CMK (cell line): Measurements from ENCODE around the gene UBXN7.
"Not testable (repeated sequence)": the region's sequence is repeated elsewhere in the genome, so short reads cannot be mapped to it uniquely, and the experiment has no call there.

ENCODE experiments used
- DNase-seq: peaks from one replicate; pipeline ENCODE4 v3.0.0-alpha.2; 2010; ENCODE audit warnings: low read depth

UBXN7 gene

DNA sequence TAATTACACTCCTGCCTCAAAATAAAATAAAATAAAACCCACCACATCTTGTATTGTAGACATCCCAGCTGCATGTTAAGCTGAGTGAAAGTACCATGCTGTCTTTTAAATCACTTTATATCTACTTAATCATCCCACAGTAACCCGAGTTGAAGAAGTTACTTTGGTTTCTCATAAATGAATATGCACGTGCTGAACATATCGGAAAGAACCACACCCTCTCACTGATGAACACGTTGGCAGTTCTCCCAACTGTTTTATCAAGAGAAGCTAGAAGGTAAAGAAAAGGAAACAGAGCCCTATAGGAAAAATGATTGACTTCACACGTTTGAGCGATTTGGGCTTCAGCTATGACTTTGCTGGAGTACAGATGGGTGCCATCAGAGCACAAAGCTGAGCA lies 78.1 kb downstream of the UBXN7 start:
- DNase-seq: no peak

DNA sequence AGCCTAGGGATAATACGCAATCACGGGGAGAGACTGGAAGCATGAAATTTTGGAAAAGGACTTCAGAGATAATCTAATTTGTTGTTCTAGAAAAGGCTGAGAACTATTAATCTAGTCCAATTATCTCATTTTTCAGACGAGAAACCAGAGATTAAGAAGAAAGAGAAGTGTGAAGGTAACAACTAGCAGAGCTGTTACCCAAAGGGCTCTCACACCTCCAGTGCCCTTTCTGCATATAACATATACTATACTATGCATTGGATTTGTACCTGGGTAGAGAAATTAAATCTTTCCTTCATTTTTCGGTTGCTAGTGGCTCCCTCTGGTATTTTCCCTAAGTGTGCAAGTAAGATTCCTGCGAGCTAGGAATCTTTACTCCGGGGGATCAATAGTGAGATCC lies 80.7 kb downstream of the UBXN7 start:
- no peak for DNase-seq

DNA sequence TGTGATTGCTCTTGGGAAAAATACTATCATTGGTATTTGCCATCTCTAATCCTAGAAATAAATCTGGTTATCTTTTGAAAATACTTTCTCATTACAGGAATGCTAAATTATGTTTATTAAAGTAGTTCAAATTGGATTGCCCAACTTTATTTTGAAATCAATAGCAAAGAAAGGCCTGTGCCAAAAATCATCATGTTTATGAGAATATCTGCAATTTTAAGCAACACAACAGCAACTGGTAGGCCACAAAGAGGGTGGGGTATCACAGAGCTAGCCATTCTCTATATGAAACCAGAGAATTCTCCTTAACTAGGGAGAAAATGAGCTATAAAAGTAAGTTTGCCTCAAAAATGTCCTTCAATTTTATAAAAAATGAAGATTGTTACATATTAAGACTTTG lies 82.2 kb downstream of the UBXN7 start:
- DNase-seq: no peak

DNA sequence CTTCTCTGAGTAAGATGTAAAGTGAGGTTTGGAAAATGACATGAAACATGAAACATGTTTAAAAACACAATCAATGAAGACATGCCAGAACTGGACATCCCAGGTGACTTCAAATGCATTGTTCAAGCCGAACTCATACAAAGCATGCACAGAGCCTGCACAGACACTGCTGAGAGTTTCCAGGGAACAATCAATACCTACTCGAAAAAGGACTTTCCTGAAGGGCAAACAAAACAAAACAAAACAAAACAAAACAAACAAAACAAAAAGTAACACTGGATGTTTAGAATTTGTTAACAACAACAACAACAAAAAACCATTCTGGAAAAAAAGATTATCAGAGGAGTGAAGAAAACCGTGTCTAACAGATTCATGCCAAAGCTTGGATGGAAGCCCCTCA lies 83.5 kb downstream of the UBXN7 start:
- DNase-seq: no peak

DNA sequence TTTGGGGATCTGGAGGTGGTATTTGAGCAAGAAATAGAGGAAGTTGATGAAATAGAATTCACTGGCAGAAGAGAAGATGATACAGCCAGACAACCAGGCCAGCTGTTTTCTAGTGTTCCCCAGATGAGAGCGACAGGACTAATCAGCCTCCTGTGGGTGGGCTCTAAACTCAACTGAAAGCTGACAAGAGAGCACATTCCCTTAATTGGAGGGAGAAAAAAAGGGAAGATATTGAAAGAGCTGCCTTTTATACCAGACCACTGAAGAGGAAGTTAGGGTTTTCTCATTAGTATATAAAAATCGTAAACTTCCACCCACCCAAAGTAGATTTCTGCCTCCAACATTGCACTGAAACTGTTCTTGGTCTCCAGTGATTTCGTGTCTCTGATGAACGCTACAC lies 87.6 kb downstream of the UBXN7 start:
- DNase-seq: no peak

DNA sequence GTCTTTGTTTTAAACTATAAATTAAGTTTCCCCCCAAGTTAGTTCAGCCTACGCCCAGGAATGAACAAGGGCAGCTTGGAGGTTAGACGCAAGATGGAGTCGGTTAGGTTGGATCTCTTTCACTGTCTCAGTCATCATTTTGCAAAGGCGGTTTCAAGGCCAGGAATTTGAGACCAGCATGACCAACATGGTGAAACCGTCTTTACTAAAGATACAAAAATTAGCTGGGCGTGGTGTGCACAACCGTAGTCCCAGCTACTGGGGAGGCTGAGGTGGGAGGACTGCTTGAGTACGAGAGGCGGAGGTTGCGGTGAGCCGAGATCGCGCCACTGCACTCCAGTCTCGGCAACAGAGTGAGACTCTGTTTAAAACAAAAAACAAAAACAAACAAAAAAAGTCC lies 88.3 kb downstream of the UBXN7 start:
- DNase-seq: not testable (repeated sequence)

DNA sequence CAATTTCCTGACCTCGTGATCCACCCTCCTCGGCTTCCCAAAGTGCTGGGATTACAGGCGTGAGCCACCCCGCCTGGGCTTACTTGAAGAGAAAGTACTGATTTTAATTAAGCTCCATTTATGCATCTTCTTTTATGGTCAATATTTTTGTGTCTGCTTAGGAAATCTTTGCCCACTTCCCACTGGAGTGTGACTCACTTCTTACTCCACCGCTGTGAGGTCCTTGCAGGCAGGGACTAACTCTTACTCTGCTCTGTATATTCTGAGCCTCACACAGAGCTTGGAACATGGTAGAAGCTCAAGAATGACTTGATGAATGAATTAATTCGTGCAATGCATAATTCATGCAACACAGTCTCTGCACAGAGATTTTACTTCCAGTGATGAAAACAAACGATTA lies 91.1 kb downstream of the UBXN7 start:
- DNase-seq: no peak

DNA sequence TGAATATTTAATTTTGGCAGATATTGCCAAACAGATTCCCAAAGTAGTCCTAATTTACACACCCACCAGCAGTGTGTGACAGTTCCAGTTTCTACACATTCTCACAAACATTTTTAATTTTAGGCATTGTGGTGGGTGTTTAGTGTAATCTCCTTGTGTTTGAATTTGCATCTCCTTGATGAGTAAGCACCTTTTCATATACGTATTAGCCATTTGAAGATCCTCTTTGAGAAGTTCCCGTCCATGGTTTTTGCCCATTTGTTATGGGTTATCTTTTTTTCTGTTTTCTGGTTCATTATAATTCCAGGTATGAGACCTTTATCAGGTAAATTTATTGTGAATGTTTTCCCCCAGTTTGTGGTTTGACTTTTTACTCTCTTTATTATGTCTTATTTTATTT lies 91.8 kb downstream of the UBXN7 start:
- DNase-seq: no peak

DNA sequence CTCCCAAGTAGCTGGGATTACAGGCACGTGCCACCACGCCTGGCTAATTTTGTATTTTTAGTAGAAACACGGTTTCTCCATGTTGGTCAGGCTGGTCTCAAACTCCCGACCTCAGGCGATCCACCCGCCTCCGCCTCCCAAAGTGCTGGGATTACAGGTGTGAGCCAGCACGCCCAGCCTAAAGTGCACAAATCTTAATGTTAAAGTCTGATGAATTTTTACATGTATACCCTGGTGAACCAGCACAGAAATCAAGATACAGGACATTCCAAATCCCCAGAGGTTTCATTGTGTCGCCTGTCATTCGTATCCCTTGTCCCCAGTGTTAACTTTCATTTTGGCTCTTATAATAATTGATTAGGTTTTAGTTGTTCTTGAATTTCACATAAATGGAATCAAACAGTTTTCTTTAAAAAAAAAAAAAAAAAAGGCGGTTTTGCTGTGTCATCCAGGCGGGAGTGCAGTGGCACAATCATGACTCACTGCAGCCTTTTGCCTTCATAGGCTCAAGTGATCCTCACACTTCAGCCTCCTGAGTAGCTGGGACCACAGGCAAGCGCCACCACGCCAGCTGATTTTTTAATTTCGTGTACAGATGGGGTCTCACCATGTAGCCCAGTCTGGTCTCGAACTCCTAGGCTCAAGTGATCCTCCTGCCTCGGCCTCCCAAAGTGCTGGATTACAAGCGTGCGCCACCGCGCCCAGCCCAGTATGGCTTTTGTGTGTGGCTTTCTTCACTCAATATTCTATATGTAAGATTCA lies 92.6 kb downstream of the UBXN7 start:
- no peak for DNase-seq

DNA sequence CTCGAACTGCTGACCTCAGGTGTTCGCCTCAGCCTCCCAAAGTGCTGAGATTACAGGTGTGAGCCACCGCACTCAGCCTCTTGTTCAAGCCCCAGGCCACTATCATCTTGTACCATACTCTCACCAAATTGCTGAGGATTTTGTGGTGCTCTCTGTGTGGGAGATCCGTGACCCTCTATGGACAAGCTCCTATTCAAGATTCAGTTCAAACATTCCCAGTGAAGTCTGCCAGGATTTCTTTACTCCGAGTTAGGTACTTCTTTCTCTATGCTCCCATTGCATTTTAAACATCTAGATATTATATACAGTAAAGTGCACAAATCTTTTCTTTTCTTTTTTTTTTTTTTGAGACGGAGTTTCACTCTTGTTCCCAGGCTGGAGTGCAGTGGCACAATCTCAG lies 93.2 kb downstream of the UBXN7 start:
- no peak for DNase-seq

DNA sequence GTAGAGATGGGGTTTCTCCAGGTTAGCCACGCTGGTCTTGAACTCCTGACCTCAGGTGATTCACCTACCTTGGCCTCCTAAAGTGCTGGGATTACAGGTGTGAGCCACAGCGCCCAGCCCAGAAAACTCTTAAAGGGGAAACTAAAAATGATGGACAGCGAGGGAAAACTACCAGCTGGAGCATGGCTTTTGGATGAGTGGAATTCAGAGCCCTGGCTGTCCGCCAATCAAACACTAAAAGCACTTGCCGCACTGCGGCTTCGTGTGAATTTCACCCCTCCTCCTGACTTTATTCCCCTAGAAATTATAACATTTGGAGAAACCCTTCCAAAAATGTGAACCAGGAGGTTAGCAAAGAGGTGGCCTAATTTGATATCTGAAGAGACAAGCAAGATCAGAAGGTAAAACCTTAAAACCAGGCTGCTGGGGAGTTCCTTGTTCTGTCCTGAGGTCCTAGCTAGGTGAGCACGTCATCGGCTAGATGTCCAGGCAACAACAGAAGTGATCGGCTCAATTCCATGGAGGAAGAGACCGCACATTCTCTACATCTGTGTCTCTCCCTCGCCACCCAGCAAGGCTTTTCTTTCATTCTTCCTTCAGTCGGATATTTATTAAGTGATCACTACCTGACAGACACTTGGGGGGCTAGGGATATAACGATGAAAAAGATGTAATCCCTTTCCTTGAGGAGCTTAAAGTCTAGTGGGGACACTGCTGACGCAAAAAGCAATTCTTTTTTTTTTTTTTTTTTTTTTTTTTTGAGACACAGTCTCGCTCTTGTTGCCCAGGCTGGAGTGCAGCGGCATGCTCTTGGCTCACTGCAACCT lies 95.7 kb downstream of the UBXN7 start:
- no peak for DNase-seq

DNA sequence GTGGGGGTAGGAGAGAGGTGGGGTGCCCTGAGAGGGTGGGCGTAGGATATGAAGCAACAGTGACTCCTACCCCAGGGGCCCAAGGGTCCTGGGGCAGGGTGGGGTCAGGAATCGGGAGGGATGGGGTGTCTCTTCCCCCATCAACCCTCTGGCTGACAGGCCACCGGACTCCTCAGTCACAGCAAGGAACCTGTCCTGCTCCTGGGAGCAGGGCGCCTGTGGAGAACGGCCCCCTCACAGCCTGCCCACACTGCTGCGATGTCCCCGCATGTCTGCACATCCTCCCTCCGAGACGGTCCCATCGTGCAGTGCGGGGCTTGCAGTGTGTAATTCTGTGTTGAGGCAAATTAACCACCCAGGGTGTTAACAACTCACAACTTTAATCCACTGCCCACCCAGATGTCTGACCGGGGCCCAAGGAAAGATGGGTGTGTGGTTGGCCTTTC lies 96.7 kb downstream of the UBXN7 start:
- DNase-seq: no peak

DNA sequence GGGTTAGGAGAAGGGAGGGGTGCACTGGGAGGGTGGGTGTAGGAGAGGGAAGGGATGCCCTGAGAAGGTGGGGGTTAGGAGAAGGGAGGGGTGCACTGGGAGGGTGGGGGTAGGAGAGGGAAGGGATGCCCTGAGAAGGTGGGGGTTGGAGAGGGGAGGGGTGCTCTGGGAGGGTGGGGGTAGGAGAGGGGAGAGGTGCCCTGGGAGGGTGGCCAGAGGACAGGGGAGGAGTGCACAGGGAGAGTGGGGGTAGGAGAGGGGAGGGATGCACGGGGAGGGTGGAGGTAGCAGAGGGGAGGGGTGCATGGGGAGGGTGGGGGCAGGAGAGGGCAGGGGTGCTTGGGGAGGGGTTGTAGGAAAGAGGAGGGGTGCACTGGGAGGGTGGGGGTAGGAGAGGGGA lies 97.2 kb downstream of the UBXN7 start:
- no peak for DNase-seq

DNA sequence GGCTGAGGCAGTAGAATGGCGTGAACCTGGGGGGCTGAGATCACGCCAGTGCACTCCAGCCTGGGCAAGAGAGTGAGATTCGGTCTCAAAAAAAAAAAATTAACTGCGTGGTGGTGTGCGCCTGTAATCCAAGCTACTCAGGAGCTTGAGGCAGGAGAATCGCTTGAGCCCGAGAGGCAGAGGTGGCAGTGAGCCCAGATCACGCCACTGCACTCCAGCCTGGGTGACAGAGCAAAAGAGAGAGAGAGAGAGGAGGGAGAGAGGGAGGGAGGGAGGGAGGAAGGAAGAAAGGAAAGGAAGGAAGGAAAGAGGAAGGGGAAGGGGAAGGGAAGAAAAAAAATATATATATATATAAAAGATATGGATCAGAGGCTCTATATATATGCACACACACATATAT lies 100.1 kb downstream of the UBXN7 start:
- DNase-seq: no peak

DNA sequence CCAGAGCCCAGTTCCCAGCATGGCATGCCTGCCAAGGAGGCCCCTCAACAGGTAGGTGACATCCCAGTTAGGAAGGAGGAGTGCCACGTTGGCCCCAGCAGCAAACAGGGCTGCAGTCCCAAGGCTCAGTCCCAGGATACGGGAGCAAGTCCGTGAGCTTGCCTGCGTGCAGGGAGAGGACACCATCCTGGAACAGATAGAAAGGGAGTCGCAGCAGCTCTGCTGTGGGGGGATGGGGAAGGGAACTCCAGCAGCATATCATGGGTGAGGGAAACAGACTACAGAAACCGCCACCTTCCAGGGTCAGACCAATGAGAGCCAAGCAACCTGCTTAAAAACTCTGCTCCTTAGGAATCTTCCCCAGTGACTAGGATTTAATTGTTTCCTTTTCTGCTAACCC lies 104.8 kb downstream of the UBXN7 start:
- no peak for DNase-seq

DNA sequence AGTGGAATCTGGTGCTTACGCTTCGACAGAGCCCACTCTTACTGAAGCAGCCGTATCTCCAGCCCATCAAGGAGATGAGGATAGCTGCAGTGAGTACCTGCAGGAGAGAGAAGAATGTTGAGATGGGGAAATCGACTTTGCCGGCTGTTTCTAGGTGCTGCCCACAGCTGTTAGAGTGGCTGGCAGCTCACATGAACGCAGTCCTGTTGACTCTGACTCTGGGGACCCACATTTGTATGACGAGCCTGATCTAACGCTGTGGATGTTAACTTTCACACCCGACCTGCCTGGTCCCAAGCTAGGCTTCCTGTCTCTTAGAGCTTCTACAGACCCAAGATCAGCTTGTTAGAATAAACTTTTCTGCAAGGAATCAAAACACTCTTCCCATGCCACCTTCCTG lies 105.3 kb downstream of the UBXN7 start:
- no peak for DNase-seq

DNA sequence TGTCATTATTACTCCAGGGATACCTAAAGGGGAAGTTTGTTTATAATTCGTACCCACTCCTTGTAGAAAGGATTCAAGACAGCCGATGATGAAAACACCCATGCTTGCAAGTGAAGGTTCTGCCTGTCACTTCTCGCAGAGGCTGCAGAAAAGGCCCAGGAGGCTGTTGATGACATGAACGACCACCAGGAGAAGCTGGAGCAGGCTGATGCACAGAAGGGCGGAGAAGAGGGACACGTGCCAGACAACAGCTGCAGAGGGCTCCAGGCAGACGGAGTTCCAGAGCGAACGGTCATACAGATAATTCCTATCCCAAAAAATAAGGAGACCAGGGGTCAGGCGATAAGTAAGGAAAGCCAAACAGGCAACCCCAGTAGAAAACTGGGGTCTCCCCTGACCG lies 108.5 kb downstream of the UBXN7 start:
- no peak for DNase-seq

DNA sequence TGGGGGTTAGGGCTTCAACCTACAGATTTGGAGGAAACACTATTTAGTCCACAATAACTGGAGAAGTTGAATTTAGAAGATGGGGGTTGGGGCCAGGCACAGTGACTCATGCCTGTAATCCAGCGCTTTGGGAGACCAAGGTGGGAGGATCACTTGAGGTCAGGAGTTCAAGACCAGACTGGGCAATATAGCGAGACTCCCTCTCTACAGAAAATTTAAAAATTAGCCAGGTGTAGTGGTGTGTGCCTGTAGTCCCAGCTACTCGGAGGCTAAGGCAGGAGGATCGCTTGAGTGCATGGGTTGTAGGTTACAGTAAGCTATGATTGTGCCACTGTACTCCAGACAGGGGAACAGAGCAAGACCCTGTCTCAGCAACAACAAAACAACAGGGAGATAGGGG lies 109.2 kb downstream of the UBXN7 start:
- no peak for DNase-seq

DNA sequence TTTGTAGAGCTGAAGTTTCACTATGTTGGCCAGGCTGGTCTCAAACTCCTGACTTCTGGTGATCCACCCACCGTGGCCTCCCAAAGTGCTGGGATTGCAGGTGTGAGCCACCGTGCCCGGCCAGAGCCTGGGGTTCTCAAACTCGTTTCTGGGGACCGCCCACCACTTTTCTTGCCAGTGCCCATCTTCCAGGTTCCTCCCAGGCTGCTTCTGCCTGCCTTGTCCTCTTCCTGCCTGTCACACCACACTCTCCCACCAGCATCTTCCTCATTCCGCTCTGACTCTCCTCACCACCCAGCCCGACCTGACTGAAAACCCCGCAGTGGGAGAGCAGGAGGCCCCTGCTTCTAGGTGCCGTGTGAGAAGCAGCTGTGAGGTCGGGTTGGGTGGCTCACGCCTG lies 111.1 kb downstream of the UBXN7 start:
- DNase-seq: no peak

DNA sequence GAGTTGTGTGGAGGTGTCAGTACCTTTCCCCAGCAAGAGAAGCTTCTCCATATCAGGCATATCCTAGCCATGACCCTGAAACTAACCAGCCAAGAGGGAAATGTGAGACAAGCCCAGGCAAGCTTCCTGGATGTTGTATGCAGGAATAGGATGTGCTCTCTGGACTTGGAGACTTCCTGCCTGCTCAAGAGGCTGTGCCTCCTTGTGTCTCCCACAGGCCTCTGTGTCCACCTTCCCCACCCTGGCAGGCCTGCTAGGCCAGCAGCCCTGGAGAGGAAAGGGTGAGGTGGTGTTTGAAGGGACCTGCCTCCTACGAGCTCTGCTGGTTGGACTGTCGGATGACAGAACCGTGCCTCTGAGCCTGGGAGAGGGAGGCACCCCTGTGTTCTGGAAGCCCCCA lies 112.1 kb downstream of the UBXN7 start:
- DNase-seq: no peak

DNA sequence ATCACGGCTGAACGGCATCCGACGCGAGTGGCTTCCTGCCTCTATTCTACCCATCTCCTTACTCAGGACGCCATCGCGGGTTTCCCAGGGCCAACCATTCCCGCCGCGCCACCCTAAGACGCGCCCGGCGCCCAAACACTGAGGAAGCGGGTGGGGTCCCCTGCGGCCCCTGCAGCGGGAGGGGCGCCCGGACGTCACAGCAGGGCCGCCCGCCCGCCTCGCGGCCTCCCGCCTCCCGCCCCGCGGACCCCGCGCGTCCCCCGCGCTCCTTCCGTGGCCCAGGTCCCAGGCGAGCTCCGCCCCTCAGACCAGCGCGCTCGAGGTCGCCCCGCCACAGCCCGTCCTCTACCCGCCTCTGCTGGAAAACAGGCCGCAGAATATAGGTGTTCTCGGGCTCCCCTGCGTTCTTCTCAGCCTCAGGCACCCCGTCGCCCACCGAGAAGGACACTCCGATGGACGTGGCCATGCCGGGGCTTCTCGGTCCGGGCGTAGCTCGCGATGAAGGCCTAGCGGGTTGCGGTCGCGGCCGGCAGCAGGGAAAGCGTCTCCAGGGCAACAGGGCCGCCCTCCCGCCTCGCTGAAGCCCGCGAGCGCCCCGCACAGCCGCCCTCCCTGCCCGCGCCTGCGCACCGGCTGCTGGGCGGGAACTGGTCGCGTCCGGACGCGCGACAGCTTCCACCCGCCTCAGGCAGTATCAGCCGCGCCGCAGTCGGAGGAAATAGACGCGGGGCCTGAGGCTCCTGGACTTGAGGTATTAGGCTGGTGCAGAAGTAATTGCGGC lies 114.3 kb downstream of the UBXN7 start, which contains the start of gene DYNLT2B:
DYNLT2B (minus strand) TSS at position 554 of the 781 bp plus-strand sequence; CDS start at position 466, 88 bp downstream.
- DNase-seq: peak; percentile 70

DNA sequence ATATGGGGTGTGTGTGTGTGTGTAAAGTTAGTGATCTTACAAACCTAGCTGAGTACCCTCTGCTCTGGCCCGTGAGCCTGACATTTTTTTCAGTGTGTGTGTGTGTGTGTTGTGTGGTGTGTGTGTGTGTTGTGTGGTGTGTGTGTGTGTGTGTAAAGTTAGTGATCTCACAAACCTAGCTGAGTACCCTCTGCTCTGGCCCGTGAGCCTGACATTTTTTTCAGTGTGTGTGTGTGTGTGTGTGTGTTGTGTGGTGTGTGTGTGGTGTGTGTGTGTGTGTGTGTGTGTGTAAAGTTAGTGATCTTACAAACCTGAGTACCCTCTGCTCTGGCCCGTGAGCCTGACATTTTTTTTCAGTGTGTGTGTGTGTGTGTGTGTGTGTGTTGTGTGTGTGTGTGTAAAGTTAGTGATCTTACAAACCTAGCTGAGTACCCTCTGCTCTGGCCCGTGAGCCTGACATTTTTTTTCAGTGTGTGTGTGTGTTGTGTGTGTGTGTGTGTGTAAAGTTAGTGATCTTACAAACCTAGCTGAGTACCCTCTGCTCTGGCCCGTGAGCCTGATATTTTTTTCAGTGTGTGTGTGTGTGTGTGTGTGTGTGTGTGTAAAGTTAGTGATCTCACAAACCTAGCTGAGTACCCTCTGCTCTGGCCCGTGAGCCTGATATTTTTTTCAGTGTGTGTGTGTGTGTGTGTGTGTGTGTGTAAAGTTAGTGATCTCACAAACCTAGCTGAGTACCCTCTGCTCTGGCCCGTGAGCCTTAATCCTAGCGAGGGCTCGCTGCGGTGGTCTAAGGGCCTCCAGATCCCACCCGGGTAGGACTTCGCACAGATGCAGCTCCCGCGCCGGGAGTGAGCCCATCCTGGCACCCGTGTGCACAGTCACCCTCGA lies 115.2 kb downstream of the UBXN7 start:
- DNase-seq: not testable (repeated sequence)
